HG02571 (cell line): ENCODE results near the gene LPAR6.
"Not testable (repeated sequence)": the region's sequence is repeated elsewhere in the genome, so short reads cannot be mapped to it uniquely, and the experiment has no call there.

Source experiments
- ATAC-seq: cut with Tn5 transposase; IDR thresholded peaks from one replicate; pipeline ENCODE4 v1.9.1; 2021; ENCODE audit warnings: mild to moderate bottlenecking, moderate library complexity; ENCODE audit not compliant: unreplicated experiment

The LPAR6 gene

GRCh38 chr13:48422003-48422402, 9.1 kb upstream of the LPAR6 start:
- not testable (repeated sequence) for ATAC-seq

DNA sequence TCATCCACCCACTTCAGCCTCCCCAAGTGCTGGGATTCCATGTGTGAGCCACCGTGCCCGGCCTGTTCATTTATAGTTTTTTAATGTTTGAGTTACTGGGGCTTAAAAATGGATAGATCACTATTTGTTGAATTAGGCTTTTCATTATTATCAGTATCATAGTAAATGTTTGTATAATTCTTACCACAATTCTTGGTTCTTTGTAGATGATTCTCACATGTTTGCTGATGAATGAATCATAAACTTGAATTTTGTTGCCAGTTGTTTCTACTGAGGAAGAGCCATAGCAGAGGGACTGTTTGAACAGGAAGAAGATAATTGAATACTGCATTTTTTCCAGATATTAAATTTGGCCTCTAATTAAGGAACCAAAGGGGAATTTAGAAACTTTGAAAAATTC, 2.6 kb upstream of the LPAR6 start:
- ATAC-seq: no peak

GRCh38 chr13:48414501-48414900, 1.6 kb upstream of the LPAR6 start:
- no peak for ATAC-seq

GRCh38 chr13:48411841-48412531, 927 bp downstream of the LPAR6 start:
- no peak for ATAC-seq

DNA sequence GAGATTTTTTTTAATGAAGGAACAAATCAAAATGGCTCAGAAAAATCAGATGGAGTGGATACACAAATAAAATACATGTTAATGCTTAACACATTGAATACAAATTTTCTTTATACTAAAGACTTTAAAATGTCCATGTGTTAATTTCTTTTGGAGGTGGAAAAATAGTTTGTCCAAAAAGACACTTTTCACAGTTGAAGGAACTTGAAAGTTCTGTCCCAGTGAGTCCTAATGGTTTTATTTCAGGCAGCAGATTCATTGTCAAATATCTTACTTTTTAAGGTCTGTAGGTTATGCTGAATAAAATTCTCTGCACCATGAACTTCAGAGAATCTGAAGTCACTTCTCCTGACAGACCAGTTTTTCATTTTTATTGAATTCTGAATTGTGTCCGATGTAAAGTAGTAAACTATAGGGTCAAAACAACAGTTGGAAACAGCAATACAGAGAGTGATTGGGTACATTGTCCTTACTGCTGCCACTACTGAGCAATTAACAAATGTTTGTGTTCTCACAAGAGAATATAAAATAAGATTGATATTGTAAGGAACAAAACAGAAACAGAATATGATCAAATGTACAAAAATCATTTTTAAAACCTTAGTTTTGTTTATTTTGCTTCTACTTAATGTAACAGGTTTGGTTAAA, 1.6 kb downstream of the LPAR6 start:
- ATAC-seq: no peak

- ATAC-seq: no peak
Observed at GRCh38 chr13:48410199-48410598, 2.7 kb downstream of the LPAR6 start.

DNA sequence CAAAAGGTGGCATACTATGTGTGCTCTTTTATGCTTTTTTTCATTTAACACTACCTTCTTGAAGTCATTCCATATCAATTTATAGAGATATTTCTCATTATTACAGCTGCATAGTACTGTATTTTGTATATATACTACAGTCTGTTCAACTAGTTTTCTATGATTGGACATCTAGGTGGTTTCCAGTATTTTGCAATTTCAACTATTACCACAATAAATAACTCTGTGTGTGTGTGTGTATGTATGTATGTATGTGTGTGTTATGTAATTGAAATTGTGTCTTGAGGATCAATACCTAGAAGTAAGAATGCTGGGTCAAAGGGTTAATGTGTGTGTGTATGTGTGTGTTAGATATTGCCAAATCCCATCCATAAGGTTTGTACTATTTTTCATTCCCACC, 7.0 kb downstream of the LPAR6 start:
- ATAC-seq: no peak

DNA sequence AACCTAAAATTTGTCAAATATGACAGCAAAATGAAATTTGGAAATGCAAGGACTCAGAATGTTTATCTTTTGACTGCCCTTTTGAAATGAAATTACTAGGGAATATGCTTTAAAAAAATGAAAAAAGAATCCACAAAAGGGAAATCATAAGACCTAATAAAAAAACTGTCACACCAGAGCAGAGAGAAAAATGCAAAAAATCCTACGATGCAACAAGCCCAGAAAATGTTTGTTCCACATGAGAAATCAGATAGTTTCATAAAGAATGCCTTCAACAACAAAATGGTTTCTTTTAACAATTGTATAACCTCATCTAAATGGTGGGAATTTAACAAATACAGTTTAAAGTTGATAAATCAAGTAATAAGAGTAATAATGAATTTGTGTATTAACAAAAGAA, 8.0 kb downstream of the LPAR6 start:
- ATAC-seq: no peak

GRCh38 chr13:48403913-48404312, 9.0 kb downstream of the LPAR6 start:
- no peak for ATAC-seq

GRCh38 chr13:48403151-48403631, 9.7 kb downstream of the LPAR6 start:
- ATAC-seq: no peak

GRCh38 chr13:48402325-48402932, 10.5 kb downstream of the LPAR6 start:
- ATAC-seq: no peak

DNA sequence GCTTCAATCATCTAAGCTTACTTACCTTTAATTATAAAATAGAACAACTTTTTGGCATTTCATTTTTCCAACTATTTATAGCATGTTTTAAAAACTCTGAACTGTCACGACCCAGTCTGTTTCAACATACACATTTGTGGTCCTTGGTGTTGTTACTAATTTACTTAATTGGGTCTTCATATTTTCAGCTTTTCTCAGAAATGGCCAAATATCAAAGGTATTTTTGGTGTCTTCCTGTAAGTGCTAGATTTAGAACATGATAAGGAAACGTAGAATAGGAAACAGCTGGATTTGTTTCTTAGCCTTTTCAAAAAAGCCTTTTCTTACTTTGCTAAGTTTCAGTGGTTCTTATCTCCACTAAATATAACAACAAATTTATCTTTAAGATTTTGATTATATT, 11.4 kb downstream of the LPAR6 start:
- ATAC-seq: no peak

- ATAC-seq: no peak
Observed at GRCh38 chr13:48400850-48401291, 12.0 kb downstream of the LPAR6 start.

DNA sequence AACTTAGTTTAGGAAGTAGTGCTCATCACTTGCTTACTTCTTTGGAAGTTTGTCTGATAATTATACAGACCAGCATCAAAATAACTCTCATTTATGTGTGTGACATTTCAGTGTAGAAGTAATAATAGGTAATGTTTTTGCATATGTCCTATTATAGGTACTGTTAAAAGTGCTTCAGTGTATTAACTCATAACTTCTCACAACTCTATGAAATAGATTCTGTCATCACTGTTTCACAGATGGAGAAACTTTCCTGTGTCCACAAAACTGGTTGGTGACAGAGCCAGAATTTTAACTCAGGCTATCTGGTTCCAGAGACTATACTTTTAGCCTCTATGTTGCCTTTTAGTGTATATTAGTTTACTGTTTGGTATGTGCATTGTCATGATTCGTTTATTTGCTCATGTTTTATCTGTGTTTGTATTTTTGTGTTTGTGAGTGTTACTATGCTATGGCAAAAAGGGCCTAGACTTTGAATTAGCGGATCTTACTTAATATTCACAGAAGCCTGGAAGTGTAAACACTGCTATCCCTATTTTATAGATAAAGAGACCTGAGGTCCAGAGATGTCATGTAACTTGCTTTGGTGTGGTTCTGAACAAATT, 12.7 kb downstream of the LPAR6 start:
- no peak for ATAC-seq

- ATAC-seq: no peak
Observed at GRCh38 chr13:48398450-48399095, 14.3 kb downstream of the LPAR6 start.

- ATAC-seq: no peak
Observed at GRCh38 chr13:48397744-48398143, 15.2 kb downstream of the LPAR6 start.

- no peak for ATAC-seq
Observed at GRCh38 chr13:48393698-48394085, 19.2 kb downstream of the LPAR6 start.

- no peak for ATAC-seq
Observed at GRCh38 chr13:48393030-48393697, 19.7 kb downstream of the LPAR6 start.

GRCh38 chr13:48391257-48391656, 21.7 kb downstream of the LPAR6 start:
- ATAC-seq: no peak

DNA sequence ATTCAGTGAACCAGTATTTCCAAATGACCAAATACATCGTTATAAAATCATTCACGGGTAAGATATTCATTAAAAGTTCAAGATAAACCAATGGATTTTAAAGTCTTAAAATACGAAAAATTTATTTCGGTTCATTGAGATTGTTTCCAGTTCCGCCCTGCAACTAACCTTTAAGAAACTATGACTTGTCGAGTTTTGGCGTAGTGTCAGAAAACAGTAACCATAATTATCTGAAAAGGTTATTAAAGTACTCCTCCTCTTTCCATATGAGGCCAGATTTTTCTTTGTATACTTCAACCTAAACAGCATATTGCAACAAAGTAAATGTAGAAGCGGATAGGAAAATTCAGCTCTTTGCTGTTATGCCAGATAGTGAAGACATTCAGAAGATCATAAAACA, 26.1 kb downstream of the LPAR6 start:
- no peak for ATAC-seq

GRCh38 chr13:48383384-48383783, 29.5 kb downstream of the LPAR6 start:
- ATAC-seq: no peak
